Middle frontal gyrus (tissue), 1 donor: ENCODE data around the gene WNT11.

Experiments
- DNase-seq: peaks from one replicate; pipeline ENCODE4 v3.0.0-alpha.2; 2015; ENCODE audit warnings: low spot score; ENCODE audit errors: extremely low spot score

The WNT11 gene

GRCh38 chr11:76156971-76157427 is 49.3 kb downstream of the WNT11 start:
- DNase-seq, result no peak

- DNase-seq, result no peak
These were observed 50.6 kb downstream of the WNT11 start for GRCh38 chr11:76155500-76156227.

- DNase-seq, result no peak
These were observed 52.8 kb downstream of the WNT11 start for GRCh38 chr11:76153571-76153923.

GRCh38 chr11:76152741-76153570 is 53.3 kb downstream of the WNT11 start:
- DNase-seq, result no peak

- DNase-seq, result peak; percentile 27
These were observed 54.1 kb downstream of the WNT11 start for GRCh38 chr11:76152086-76152681.

- DNase-seq, result no peak
These were observed 54.7 kb downstream of the WNT11 start for GRCh38 chr11:76151556-76152085.

GRCh38 chr11:76150141-76150540 is 56.2 kb downstream of the WNT11 start:
- no peak for DNase-seq

GRCh38 chr11:76149713-76150112 is 56.6 kb downstream of the WNT11 start:
- no peak for DNase-seq

GRCh38 chr11:76148941-76149613 is 57.2 kb downstream of the WNT11 start:
- no peak for DNase-seq

GRCh38 chr11:76148231-76148630 is 58.1 kb downstream of the WNT11 start:
- DNase-seq, result no peak

GRCh38 chr11:76147106-76147740 is 59.1 kb downstream of the WNT11 start:
- no peak for DNase-seq

GRCh38 chr11:76143274-76143673 is 63.0 kb downstream of the WNT11 start:
- DNase-seq, result no peak

GRCh38 chr11:76141901-76142588 is 64.3 kb downstream of the WNT11 start:
- DNase-seq, result no peak

GRCh38 chr11:76140912-76141574 is 65.3 kb downstream of the WNT11 start:
- DNase-seq, result no peak

GRCh38 chr11:76139314-76139713 is 67.0 kb downstream of the WNT11 start:
- no peak for DNase-seq
